Naive thymus-derived CD4-positive, alpha-beta T cell (primary cell): ENCODE results near the gene DLGAP5. TPM values are rescaled to one million over a fixed set of nuclear protein-coding genes. Genes with fewer than 3 reads are reported as not detected.

Experiments used
- ATAC-seq: fragments of 150-1000 bp; cut with Tn5 transposase; 2 replicates; pipeline ENCODE4 v1.10.0; 2021; ENCODE audit warnings: mild to moderate bottlenecking, moderate library complexity
- CTCF ChIA-PET: fragments of 350-600 bp; sonication (Branson Sonifier 250); formaldehyde crosslinking; loops from one replicate; lab custom pipeline; 2021; ENCODE audit warnings: antibody characterized with exemption; lab: Charles Lee
- POLR2A ChIA-PET: fragments of 350-600 bp; sonication (Branson Sonifier 250); formaldehyde crosslinking; loops from one replicate; lab custom pipeline; 2021; ENCODE audit warnings: antibody characterized with exemption, inconsistent platforms; lab: Charles Lee
- DNase-seq, 9 donors: peaks; one replicate each; pipeline versions ENCODE4 v3.0.0 to v3.0.0-alpha.2; 2020 to 2022; ENCODE audit warnings: mixed read lengths in 1 of 9
- H3K27ac ChIP-seq: one replicate; pipeline ENCODE4 v1.7.0; 2013; ENCODE audit warnings: mild to moderate bottlenecking, low read depth, low read length, moderate library complexity
- H3K27me3 ChIP-seq, 2 donors: one replicate each; pipeline ENCODE4 v1.7.0; 2013; ENCODE audit warnings: low read length in 2 of 2, mild to moderate bottlenecking in 2 of 2, moderate library complexity in 2 of 2; ENCODE audit not compliant: control insufficient read depth in 2 of 2, insufficient read depth in 2 of 2
- H3K36me3 ChIP-seq, 3 experiments: 1 replicate in 2 of 3; 2 replicates in 1 of 3; pipeline ENCODE4 v1.7.0; 2013; ENCODE audit warnings: low read length in 3 of 3, mild to moderate bottlenecking in 3 of 3, moderate library complexity in 1 of 3; ENCODE audit not compliant: insufficient read depth in 3 of 3, control insufficient read depth in 2 of 3
- H3K4me1 ChIP-seq, 2 donors: one replicate each; pipeline ENCODE4 v1.7.0; 2013; ENCODE audit warnings: low read length in 2 of 2, mild to moderate bottlenecking in 2 of 2, moderate library complexity in 1 of 2; ENCODE audit not compliant: control insufficient read depth in 2 of 2, insufficient read depth in 2 of 2
- H3K4me3 ChIP-seq: 2 replicates; pipeline ENCODE4 v1.7.0; 2013; ENCODE audit warnings: mild to moderate bottlenecking, low read length
- H3K9me3 ChIP-seq, 3 experiments: 1 replicate in 2 of 3; 2 replicates in 1 of 3; pipeline ENCODE4 v1.7.0; 2013; ENCODE audit warnings: low read length in 3 of 3; ENCODE audit not compliant: control insufficient read depth in 2 of 3
- H3K27ac Mint-ChIP-seq, 9 donors: one replicate each; pipeline ENCODE4 v1.8.0; 2020 to 2022; ENCODE audit warnings: mixed read lengths in 9 of 9, mild to moderate bottlenecking in 8 of 9, moderate library complexity in 5 of 9, inconsistent platforms in 2 of 9
- H3K27me3 Mint-ChIP-seq, 5 donors: one replicate each; pipeline ENCODE4 v1.8.0; 2021 to 2022; ENCODE audit warnings: mixed read lengths in 5 of 5, mild to moderate bottlenecking in 1 of 5
- H3K36me3 Mint-ChIP-seq, 5 donors: one replicate each; pipeline ENCODE4 v1.8.0; 2020 to 2022; ENCODE audit warnings: mixed read lengths in 5 of 5, mild to moderate bottlenecking in 3 of 5, inconsistent platforms in 1 of 5
- H3K4me1 Mint-ChIP-seq, 7 donors: one replicate each; pipeline ENCODE4 v1.8.0; 2020 to 2022; ENCODE audit warnings: mixed read lengths in 7 of 7, mild to moderate bottlenecking in 3 of 7, inconsistent platforms in 1 of 7
- H3K4me3 Mint-ChIP-seq, 10 donors: one replicate each; pipeline ENCODE4 v1.8.0; 2020 to 2022; ENCODE audit warnings: mild to moderate bottlenecking in 10 of 10, mixed read lengths in 10 of 10, moderate library complexity in 6 of 10, inconsistent platforms in 2 of 10
- H3K9me3 Mint-ChIP-seq, 11 donors: one replicate each; pipeline ENCODE4 v1.8.0; 2020 to 2022; ENCODE audit warnings: mixed read lengths in 11 of 11, mild to moderate bottlenecking in 4 of 11, inconsistent platforms in 1 of 11, moderate library complexity in 1 of 11
- intact Hi-C, 2 donors: fragments of 100-400 bp; cut with micrococcal nuclease; formaldehyde crosslinking; loops; one replicate each; pipeline ENCODE4 v1.15.1; 2023
- polyA plus RNA-seq, 2 donors: library from polyadenylated mRNA; unstranded; fragments of 300-500 nt; fragmentation: Illumina TruSeq; gene quantifications; one replicate each; pipeline ENCODE4 v1.2.3, GENCODE V29; 2021
- total RNA-seq, 6 experiments: library from RNA in 5 of 6; stranded (reverse) in 5 of 6; gene quantifications; 1 replicate in 5 of 6; 2 replicates in 1 of 6; pipeline ENCODE4 v1.2.3 and lab custom pipeline; 2021 to 2026

The DLGAP5 gene
- total and polyA plus RNA-seq, 7 experiments from 2014 or later = 0.49 to 46.7 TPM; not detected in 5

DNA sequence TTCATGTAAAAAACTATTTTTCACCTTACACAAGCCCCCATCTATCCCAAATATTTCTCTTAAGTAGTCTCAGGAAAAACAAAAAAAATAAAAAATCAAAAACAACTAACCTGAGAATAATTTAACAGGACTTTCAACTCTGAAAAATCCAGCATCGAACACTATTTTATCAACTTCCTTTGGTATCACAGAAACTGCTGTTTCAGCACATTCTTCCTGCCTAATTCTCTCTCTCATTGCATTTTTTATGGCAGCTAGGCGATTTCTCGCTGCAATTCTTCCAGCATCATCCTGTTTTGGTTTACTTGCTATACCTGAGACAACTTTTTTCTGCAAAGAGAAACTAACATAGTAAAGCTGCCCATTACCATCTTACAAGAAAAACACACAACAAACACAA lies 33.0 kb downstream of the DLGAP5 start:
- no peaks in the 10 kb centered on the region for H3K9me3 Mint-ChIP-seq
- H3K27ac Mint-ChIP-seq = no peak overlapping the region
- H3K4me1 Mint-ChIP-seq = peaks cover 0 to 15% (median 0%) of the 10 kb centered on the region in 7 donors
- DNase-seq (no peak), ATAC-seq (no peak)
- intact Hi-C loops = no loop called here
- H3K4me3 Mint-ChIP-seq = no peak overlapping the region
- Histone ChIP-seq H3K27me3 (no peaks in the 10 kb centered on the region), H3K9me3 (no peaks in the 10 kb centered on the region), H3K36me3 (no peaks in the 10 kb centered on the region), H3K4me1 (no peaks in the 10 kb centered on the region), H3K27ac (no peak overlapping the region), H3K4me3 (no peak overlapping the region)
- ChIA-PET POLR2A (no interaction called here), CTCF (no interaction called here)
- peaks cover 0 to 4% (median 0%) of the 10 kb centered on the region in 5 donors for H3K27me3 Mint-ChIP-seq
- peaks cover 0 to 19% (median 0%) of the 10 kb centered on the region in 5 donors for H3K36me3 Mint-ChIP-seq

DNA sequence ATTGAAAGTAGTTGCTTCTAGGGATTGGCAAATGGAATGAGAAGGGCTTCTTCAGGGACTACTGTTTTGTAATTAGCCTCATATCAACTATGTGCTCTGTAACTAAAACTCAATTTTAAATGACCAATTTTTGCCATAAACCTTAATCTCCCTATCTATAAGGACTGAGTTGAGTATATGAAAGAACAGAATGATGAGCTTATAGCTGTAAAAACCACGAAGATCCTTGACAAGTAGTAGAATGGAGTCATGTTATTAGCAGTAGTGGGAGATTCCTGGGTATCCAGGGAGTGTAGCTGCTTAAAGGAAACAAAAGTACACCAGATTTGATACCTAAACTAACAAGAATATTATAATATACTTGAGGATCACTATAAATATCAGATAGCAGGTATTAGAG lies 34.3 kb downstream of the DLGAP5 start:
- H3K36me3 Mint-ChIP-seq = peaks cover 0 to 18% (median 0%) of the 10 kb centered on the region in 5 donors
- no peak overlapping the region for H3K4me3 Mint-ChIP-seq
- Histone ChIP-seq H3K36me3 (no peaks in the 10 kb centered on the region), H3K4me3 (no peak overlapping the region), H3K9me3 (no peaks in the 10 kb centered on the region), H3K27ac (no peak overlapping the region), H3K4me1 (no peaks in the 10 kb centered on the region), H3K27me3 (no peaks in the 10 kb centered on the region)
- DNase-seq = no peak
- H3K4me1 Mint-ChIP-seq = peaks cover 0 to 15% (median 0%) of the 10 kb centered on the region in 7 donors
- ChIA-PET POLR2A (no interaction called here), CTCF (no interaction called here)
- H3K27me3 Mint-ChIP-seq = peaks cover 0 to 4% (median 0%) of the 10 kb centered on the region in 5 donors
- no peaks in the 10 kb centered on the region for H3K9me3 Mint-ChIP-seq
- ATAC-seq = no peak
- intact Hi-C loops = no loop called here
- no peak overlapping the region for H3K27ac Mint-ChIP-seq

DNA sequence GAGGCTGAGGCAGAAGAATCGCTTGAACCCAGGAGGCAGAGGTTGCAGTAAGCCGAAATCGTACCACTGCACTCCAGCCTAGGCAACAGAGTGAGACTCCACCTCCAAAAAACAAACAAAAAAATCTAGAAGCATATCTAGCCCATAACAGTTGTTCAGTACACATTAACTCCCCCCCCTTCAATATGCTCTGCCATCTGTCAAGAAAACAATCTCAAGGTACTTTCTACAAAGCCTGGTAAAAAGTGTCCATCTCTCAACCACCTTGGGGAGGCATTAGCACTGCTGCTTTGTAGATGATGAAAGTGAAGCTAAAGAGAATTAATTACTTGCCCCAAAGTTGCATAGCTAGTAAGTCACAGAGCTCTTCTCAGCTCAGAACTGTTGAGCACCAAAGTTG lies 37.4 kb downstream of the DLGAP5 start:
- Histone ChIP-seq H3K27ac (no peak overlapping the region), H3K36me3 (no peaks in the 10 kb centered on the region), H3K4me1 (no peaks in the 10 kb centered on the region), H3K9me3 (no peaks in the 10 kb centered on the region), H3K27me3 (no peaks in the 10 kb centered on the region), H3K4me3 (no peak overlapping the region)
- ChIA-PET POLR2A (no interaction called here), CTCF (no interaction called here)
- H3K9me3 Mint-ChIP-seq = no peaks in the 10 kb centered on the region
- H3K4me3 Mint-ChIP-seq = no peak overlapping the region
- no peak overlapping the region for H3K27ac Mint-ChIP-seq
- peaks cover 0 to 23% (median 0%) of the 10 kb centered on the region in 5 donors for H3K36me3 Mint-ChIP-seq
- H3K27me3 Mint-ChIP-seq = no peaks in the 10 kb centered on the region
- intact Hi-C loops = no loop called here
- no peak for ATAC-seq
- DNase-seq = no peak
- peaks cover 0 to 6% (median 0%) of the 10 kb centered on the region in 7 donors for H3K4me1 Mint-ChIP-seq

DNA sequence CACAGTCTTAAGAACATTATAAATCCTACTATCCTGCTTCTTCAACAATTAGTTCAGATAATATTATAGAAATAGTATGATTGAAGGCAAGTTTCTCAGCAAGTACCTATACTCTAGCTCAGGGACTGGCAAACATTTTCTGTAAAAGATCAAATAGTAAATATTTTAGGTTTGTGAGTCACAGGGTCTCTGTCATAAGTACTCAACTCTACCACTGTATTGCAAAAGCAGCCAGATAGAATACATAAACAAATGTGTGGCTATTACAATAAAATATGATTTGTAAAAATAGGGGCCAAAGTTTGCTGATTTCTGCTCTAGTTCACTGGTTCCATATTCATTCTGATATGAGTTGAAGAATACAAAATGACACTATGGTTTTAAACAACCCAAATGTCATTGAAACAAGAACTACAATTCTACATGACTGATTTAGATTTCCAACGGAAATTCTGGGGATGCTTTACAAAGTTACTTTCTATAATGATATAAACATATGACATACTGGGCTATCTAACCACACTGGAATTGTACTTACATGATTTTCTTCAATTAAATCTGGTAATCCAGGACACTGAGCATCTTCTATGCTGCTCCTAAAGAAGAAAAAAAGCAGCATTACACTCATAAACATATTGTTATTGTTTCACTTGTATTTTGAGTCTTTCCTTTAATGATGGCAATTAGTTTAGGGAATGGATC lies 39.2 kb downstream of the DLGAP5 start:
- Mint-ChIP-seq H3K27ac (no peak overlapping the region), H3K27me3 (no peaks in the 10 kb centered on the region), H3K9me3 (no peaks in the 10 kb centered on the region), H3K4me1 (peaks cover 0 to 5% (median 0%) of the 10 kb centered on the region in 7 donors), H3K36me3 (peaks cover 0 to 27% (median 0%) of the 10 kb centered on the region in 5 donors), H3K4me3 (no peak overlapping the region)
- no peak for DNase-seq
- H3K9me3 ChIP-seq = no peaks in the 10 kb centered on the region
- ATAC-seq = no peak
- H3K27ac ChIP-seq = no peak overlapping the region
- H3K27me3 ChIP-seq = no peaks in the 10 kb centered on the region
- no peaks in the 10 kb centered on the region for H3K36me3 ChIP-seq
- ChIA-PET POLR2A (no interaction called here), CTCF (interaction anchor here (0.6 kb wide), 1 partner anchor 28 kb away, joined by 3 read pairs; no protein-coding TSS in a partner anchor)
- intact Hi-C loops = no loop called here
- H3K4me1 ChIP-seq = no peaks in the 10 kb centered on the region
- no peak overlapping the region for H3K4me3 ChIP-seq

DNA sequence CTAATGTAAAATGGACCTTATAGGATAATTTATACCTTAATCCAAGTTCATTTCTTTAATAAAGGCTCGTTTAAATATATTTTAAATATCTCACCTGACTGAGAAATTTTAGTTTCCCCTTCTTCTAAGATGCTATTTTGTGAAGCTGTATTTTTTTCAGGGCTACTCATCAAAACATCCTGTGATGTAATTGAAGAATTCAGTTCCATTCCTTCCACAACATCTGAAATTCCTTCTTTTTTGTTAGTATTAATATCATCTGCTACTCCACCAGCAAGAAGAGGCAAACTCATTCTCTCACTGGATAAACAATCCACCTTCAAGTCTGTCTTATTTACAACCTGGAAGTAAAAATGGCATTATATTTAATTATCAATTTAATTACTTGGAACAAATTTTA lies 39.8 kb downstream of the DLGAP5 start:
- Mint-ChIP-seq H3K36me3 (peaks cover 0 to 26% (median 0%) of the 10 kb centered on the region in 5 donors), H3K27me3 (no peaks in the 10 kb centered on the region), H3K9me3 (no peaks in the 10 kb centered on the region), H3K27ac (no peak overlapping the region), H3K4me1 (peaks cover 0 to 7% (median 0%) of the 10 kb centered on the region in 7 donors), H3K4me3 (no peak overlapping the region)
- intact Hi-C loops = no loop called here
- Histone ChIP-seq H3K4me1 (no peaks in the 10 kb centered on the region), H3K4me3 (no peak overlapping the region), H3K36me3 (no peaks in the 10 kb centered on the region), H3K27ac (no peak overlapping the region), H3K27me3 (no peaks in the 10 kb centered on the region), H3K9me3 (no peaks in the 10 kb centered on the region)
- ATAC-seq = no peak
- ChIA-PET POLR2A (no interaction called here), CTCF (interaction anchor here (0.7 kb wide), 1 partner anchor 8 kb away, joined by 3 read pairs; no protein-coding TSS in a partner anchor)
- no peak for DNase-seq

DNA sequence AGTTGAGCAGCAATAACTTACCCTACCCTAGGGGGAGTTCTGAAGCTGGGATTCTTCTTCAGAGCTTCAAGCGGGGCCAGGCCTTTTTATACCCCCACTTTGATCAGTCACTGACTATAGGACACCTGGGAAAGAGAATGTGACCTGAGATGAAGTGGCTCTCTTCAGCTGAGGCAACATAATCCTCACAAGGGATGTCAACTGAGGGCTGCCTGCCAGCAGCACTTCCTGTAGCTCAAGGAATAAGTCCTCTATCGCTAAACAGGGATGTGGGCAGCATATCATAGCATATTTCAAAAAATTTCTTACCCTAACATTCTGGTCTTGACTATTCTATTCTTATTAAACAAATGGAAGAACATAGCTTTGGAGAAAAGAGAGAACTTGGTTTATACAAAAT lies 45.0 kb downstream of the DLGAP5 start:
- Histone ChIP-seq H3K4me3 (no peak overlapping the region), H3K36me3 (no peaks in the 10 kb centered on the region), H3K27me3 (no peaks in the 10 kb centered on the region), H3K27ac (no peak overlapping the region), H3K4me1 (no peaks in the 10 kb centered on the region), H3K9me3 (no peaks in the 10 kb centered on the region)
- no peak for ATAC-seq
- no peak for DNase-seq
- Mint-ChIP-seq H3K27me3 (no peaks in the 10 kb centered on the region), H3K9me3 (no peaks in the 10 kb centered on the region), H3K4me3 (no peak overlapping the region), H3K27ac (peak overlapping the region in 1 of 9 donors; percentile 29), H3K4me1 (peaks cover 0 to 26% (median 0%) of the 10 kb centered on the region in 7 donors), H3K36me3 (peaks cover 0 to 50% (median 0%) of the 10 kb centered on the region in 5 donors)
- ChIA-PET CTCF (interaction anchor here (0.7 to 1.2 kb wide), 2 partner anchors 14 to 27 kb away, joined by 3 read pairs; no protein-coding TSS in a partner anchor), POLR2A (no interaction called here)
- intact Hi-C loops = no loop called here

DNA sequence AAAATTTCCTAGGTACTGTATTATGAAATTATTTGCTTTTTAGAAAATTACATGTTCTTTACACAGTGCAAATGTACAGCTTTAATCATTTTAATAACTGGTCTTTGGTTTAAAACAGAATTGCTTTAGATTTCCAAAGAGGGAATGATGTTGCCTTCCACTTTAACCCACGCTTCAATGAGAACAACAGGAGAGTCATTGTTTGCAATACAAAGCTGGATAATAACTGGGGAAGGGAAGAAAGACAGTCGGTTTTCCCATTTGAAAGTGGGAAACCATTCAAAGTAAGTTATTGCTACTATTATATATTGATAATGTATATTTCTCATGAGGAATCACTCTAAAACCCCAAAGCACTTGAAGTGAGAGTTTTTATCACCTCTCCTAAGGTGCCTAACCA lies 48.9 kb downstream of the DLGAP5 start:
- ChIA-PET CTCF (no interaction called here), POLR2A (no interaction called here)
- DNase-seq (no peak), ATAC-seq (no peak)
- H3K4me1 Mint-ChIP-seq = peaks cover 0 to 29% (median 0%) of the 10 kb centered on the region in 7 donors
- intact Hi-C loops = loop anchor here in 1 of 2 donors (5.0 kb wide), 1 partner anchor 40 kb away; no protein-coding TSS in a partner anchor
- Histone ChIP-seq H3K4me1 (no peaks in the 10 kb centered on the region), H3K4me3 (no peak overlapping the region), H3K27me3 (no peaks in the 10 kb centered on the region), H3K9me3 (no peaks in the 10 kb centered on the region), H3K36me3 (no peaks in the 10 kb centered on the region), H3K27ac (no peak overlapping the region)
- H3K4me3 Mint-ChIP-seq = no peak overlapping the region
- H3K27ac Mint-ChIP-seq = no peak overlapping the region
- H3K36me3 Mint-ChIP-seq = peaks cover 0 to 65% (median 0%) of the 10 kb centered on the region in 5 donors
- no peaks in the 10 kb centered on the region for H3K9me3 Mint-ChIP-seq
- H3K27me3 Mint-ChIP-seq = no peaks in the 10 kb centered on the region
